Stimulated activated CD8-positive, alpha-beta memory T cell treated with anti-CD3 and anti-CD28 coated beads, Interleukin-7, amount 100 ng/mL, for 24 hours (primary cell): Measurements from ENCODE around the gene KLHDC7B.
"Not testable (repeated sequence)": the region's sequence is repeated elsewhere in the genome, so short reads cannot be mapped to it uniquely, and the experiment has no call there.

ENCODE experiments used
- DNase-seq: peaks from one replicate; pipeline ENCODE4 v3.0.0-alpha.2; 2020; ENCODE audit warnings: low read depth

The KLHDC7B gene

GRCh38 chr22:50517495-50518260, 28.0 kb upstream of the KLHDC7B start:
- no peak for DNase-seq

- DNase-seq: no peak
These were observed 27.1 kb upstream of the KLHDC7B start for GRCh38 chr22:50518606-50519005.

GRCh38 chr22:50519151-50519550, 26.5 kb upstream of the KLHDC7B start:
- no peak for DNase-seq

- DNase-seq: not testable (repeated sequence)
These were observed 25.5 kb upstream of the KLHDC7B start for GRCh38 chr22:50520184-50520583.

GRCh38 chr22:50520826-50521453, 24.8 kb upstream of the KLHDC7B start:
- no peak for DNase-seq

GRCh38 chr22:50521710-50522109, 24.0 kb upstream of the KLHDC7B start:
- no peak for DNase-seq

GRCh38 chr22:50522208-50522805, 23.4 kb upstream of the KLHDC7B start:
- DNase-seq: no peak

GRCh38 chr22:50522806-50523438, 22.8 kb upstream of the KLHDC7B start:
- DNase-seq: no peak

- DNase-seq: no peak
These were observed 22.3 kb upstream of the KLHDC7B start for GRCh38 chr22:50523458-50523805.

- DNase-seq: no peak
These were observed 21.7 kb upstream of the KLHDC7B start for GRCh38 chr22:50523806-50524675.

GRCh38 chr22:50524676-50525103, 21.0 kb upstream of the KLHDC7B start:
- DNase-seq: no peak

GRCh38 chr22:50525104-50525857, 20.4 kb upstream of the KLHDC7B start, which contains the start of gene SCO2:
Gene SCO2 (minus strand): TSS chr22:50525598. CDS start chr22:50524411, 1,187 bp downstream.
- peak; percentile 90 for DNase-seq

GRCh38 chr22:50525858-50526107, 19.9 kb upstream of the KLHDC7B start:
- DNase-seq: no peak

- peak; percentile 70 for DNase-seq
These were observed 19.4 kb upstream of the KLHDC7B start for GRCh38 chr22:50526108-50526833.

GRCh38 chr22:50526834-50527801, 18.6 kb upstream of the KLHDC7B start:
- no peak for DNase-seq

GRCh38 chr22:50527921-50528681, 17.6 kb upstream of the KLHDC7B start:
- DNase-seq: no peak

- no peak for DNase-seq
These were observed 16.9 kb upstream of the KLHDC7B start for GRCh38 chr22:50528682-50529415.

GRCh38 chr22:50529416-50529896, 16.2 kb upstream of the KLHDC7B start:
- DNase-seq: no peak
